ENCODE measurements around the gene METTL1. TPM values are rescaled to one million over a fixed set of nuclear protein-coding genes. Genes with fewer than 3 reads are reported as not detected.

The METTL1 gene
- total RNA-seq, 2 experiments from 2014 or later, result 30.0 to 32.0 TPM

DNA sequence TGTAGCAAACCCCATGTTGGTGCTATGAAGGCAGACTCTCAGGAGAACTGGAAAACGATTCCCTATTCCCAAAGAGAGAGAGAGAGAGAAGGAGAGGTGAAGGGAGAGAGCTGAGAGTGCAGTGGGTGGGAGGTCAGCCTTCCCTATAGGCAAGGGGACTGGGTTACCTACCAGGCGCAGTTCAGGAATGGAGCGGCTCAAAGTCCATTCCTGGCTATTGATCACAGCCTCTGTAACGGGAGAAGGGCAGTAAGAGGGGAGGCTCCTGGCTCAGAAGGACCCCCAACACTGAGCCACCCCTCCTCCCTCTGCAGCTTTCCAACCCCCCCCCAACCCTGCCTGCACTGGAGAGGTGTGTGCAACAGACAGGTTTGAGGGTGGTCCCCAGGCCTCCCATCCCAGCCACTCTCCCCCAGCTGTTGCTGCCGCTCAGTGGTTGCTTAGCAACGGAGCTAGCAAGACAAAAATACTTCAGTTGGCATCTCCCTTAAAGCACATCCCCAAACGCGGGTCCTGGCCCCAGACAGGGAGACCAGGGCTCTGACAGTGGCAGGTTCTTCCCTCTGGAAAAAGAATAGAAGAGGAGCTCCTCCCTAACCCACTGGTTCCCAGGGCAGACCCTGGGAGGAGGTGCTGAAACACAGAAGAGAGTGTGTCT is 36.6 kb downstream of the METTL1 start:
- ChIA-PET POLR2A (no interaction called here), CTCF (interaction anchor here (1.3 to 1.4 kb wide), 2 partner anchors 9 to 152 kb away, joined by 5 to 6 read pairs; no protein-coding TSS in a partner anchor)
- intact Hi-C loops (cut with micrococcal nuclease), result no loop called here
- no peak for DNase-seq
- Mint-ChIP-seq H3K4me3 (no peak overlapping the region), H3K27ac (no peak overlapping the region), H3K4me1 (ENCODE audit: low read depth) (peaks cover 23% of the 10 kb centered on the region), H3K36me3 (peaks cover 46% of the 10 kb centered on the region), H3K9me3 (no peaks in the 10 kb centered on the region), H3K27me3 (no peaks in the 10 kb centered on the region)

GRCh38 chr12:57734591-57734990 is 37.3 kb downstream of the METTL1 start:
- ChIA-PET CTCF (interaction anchor here (1.3 to 1.4 kb wide), 2 partner anchors 9 to 151 kb away, joined by 5 to 6 read pairs; no protein-coding TSS in a partner anchor), POLR2A (no interaction called here)
- intact Hi-C loops (cut with micrococcal nuclease), result no loop called here
- no peaks in the 10 kb centered on the region for H3K27me3 Mint-ChIP-seq
- H3K4me3 Mint-ChIP-seq, result no peak overlapping the region
- no peaks in the 10 kb centered on the region for H3K9me3 Mint-ChIP-seq
- peak overlapping the region; percentile 6 for H3K27ac Mint-ChIP-seq
- peaks cover 18% of the 10 kb centered on the region for H3K4me1 Mint-ChIP-seq (ENCODE audit: low read depth)
- peaks cover 49% of the 10 kb centered on the region for H3K36me3 Mint-ChIP-seq
- DNase-seq, result no peak

DNA sequence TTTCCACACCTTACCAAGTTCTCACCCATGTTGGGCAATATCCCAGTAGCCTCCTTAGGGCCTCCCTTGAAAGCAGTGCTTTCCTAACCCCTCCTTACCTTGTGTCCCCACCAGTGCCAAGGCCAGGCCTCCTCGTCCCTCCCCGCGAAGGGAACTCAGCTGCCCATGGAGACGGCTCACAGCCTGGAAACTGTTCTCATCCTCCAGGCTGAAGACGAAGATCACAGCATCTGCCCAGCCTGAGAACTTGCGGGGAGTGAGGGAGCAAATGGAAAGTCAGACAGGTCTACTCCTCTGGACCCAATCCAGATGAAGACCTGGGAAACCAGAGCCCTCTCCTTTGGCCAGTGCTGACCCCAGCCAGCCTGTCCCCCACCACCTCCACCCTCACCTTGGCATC is 38.0 kb downstream of the METTL1 start:
- no peak overlapping the region for H3K4me3 Mint-ChIP-seq
- H3K4me1 Mint-ChIP-seq (ENCODE audit: low read depth), result peaks cover 12% of the 10 kb centered on the region
- no peaks in the 10 kb centered on the region for H3K27me3 Mint-ChIP-seq
- H3K36me3 Mint-ChIP-seq, result peaks cover 47% of the 10 kb centered on the region
- CTCF ChIA-PET, result interaction anchor here (1.3 kb wide), 1 partner anchor 8 kb away, joined by 5 read pairs; no protein-coding TSS in a partner anchor
- H3K9me3 Mint-ChIP-seq, result no peaks in the 10 kb centered on the region
- no peak overlapping the region for H3K27ac Mint-ChIP-seq
- no peak for DNase-seq
- intact Hi-C loops (cut with micrococcal nuclease), result no loop called here
- POLR2A ChIA-PET, result no interaction called here

DNA sequence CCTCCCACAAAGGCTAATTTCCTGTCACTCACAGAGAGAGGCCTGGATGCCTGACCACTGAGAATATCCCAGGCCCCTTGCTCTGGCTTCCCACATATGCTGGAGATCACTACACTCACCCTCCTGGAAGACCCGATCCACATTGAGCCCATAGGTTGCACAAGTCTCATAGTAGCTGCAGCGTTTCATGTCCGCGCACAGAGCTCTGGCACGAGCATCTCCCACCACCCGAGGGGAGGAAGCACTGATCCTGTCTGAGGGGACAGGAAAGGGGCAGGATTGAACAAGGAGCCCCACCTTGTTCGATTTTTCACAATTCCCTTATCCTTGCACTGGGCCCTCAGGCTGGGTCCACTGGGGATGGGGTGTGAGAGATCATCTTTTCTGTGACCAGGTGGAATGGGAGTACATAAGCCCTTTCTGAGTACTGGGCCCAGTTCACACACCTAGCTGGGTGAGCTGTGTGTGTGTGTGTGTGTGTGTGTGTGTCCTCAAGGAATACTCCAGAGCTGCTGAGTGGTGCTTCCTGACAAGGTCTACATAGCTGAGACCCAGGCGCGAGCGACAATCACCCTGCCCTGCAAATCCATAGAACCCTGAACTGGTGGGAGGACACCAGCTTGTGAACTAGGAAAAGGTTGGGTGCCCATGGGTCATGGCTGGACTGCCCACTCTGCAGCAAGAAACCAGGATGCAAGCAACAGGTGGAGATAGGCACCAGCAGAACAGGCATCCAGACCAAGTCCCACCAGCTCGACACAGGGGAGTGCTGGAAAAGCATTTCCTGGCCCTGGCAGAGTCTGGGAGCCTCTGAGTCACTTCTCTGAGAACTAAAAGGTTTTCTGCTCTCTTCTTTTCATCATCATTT is 38.9 kb downstream of the METTL1 start:
- Mint-ChIP-seq H3K27ac (peak overlapping the region; percentile 30), H3K36me3 (peaks cover 52% of the 10 kb centered on the region), H3K27me3 (no peaks in the 10 kb centered on the region), H3K9me3 (no peaks in the 10 kb centered on the region), H3K4me1 (ENCODE audit: low read depth) (peaks cover 10% of the 10 kb centered on the region), H3K4me3 (no peak overlapping the region)
- intact Hi-C loops (cut with micrococcal nuclease), result no loop called here
- no peak for DNase-seq
- ChIA-PET POLR2A (no interaction called here), CTCF (interaction anchor here (0.9 kb wide), 1 partner anchor 50 kb away, joined by 3 read pairs; the partner anchor contains the start of gene TSFM)

GRCh38 chr12:57732270-57732669 is 39.6 kb downstream of the METTL1 start:
- no peak overlapping the region for H3K27ac Mint-ChIP-seq
- POLR2A ChIA-PET, result no interaction called here
- H3K27me3 Mint-ChIP-seq, result no peaks in the 10 kb centered on the region
- peaks cover 58% of the 10 kb centered on the region for H3K36me3 Mint-ChIP-seq
- CTCF ChIA-PET, result interaction anchor here (0.9 kb wide), 1 partner anchor 51 kb away, joined by 3 read pairs; the partner anchor contains the start of gene TSFM
- H3K4me1 Mint-ChIP-seq (ENCODE audit: low read depth), result peaks cover 10% of the 10 kb centered on the region
- intact Hi-C loops (cut with micrococcal nuclease), result no loop called here
- H3K9me3 Mint-ChIP-seq, result no peaks in the 10 kb centered on the region
- no peak overlapping the region for H3K4me3 Mint-ChIP-seq
- no peak for DNase-seq

DNA sequence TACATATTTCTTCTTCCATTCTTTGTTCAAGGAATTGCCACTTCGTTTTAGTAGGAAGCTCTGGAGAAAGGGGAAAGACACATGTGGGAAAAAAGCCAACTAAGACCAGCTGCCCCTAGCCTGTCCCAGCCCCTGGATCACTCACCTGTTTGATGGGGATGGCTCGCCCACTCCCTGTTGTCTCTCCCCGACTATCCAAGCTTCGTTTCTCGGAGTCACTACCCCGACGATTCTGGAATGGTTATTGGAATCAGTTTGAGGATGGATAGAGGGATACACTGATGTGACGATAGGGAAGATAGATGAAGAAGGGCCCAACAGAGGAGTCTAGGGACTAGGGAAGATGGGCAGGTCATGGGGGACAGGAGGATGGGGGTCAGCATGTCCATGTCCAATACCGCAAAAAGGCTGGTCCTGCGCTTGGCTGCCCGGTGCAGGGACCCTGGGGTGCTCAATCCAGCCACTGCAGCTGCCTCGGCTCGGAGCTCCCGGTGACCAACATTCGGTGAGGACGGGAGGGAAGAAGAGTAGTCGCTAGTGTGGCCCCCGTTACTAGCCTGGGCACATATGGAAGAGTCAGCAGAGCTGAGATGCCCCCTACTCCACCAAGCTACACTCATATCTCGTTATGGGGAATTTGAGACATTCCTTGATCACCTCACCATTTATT is 40.4 kb downstream of the METTL1 start:
- no peak overlapping the region for H3K27ac Mint-ChIP-seq
- H3K4me1 Mint-ChIP-seq (ENCODE audit: low read depth), result peaks cover 6% of the 10 kb centered on the region
- CTCF ChIA-PET, result no interaction called here
- POLR2A ChIA-PET, result no interaction called here
- H3K9me3 Mint-ChIP-seq, result no peaks in the 10 kb centered on the region
- no peaks in the 10 kb centered on the region for H3K27me3 Mint-ChIP-seq
- intact Hi-C loops (cut with micrococcal nuclease), result no loop called here
- DNase-seq, result no peak
- no peak overlapping the region for H3K4me3 Mint-ChIP-seq
- peaks cover 54% of the 10 kb centered on the region for H3K36me3 Mint-ChIP-seq

GRCh38 chr12:57730336-57731067 is 41.4 kb downstream of the METTL1 start:
- Mint-ChIP-seq H3K27ac (no peak overlapping the region), H3K4me3 (no peak overlapping the region), H3K4me1 (ENCODE audit: low read depth) (peaks cover 3% of the 10 kb centered on the region), H3K36me3 (peaks cover 58% of the 10 kb centered on the region), H3K9me3 (no peaks in the 10 kb centered on the region), H3K27me3 (no peaks in the 10 kb centered on the region)
- DNase-seq, result no peak
- intact Hi-C loops (cut with micrococcal nuclease), result no loop called here
- CTCF ChIA-PET, result no interaction called here
- POLR2A ChIA-PET, result no interaction called here

GRCh38 chr12:57729321-57729844 is 42.5 kb downstream of the METTL1 start:
- CTCF ChIA-PET, result no interaction called here
- Mint-ChIP-seq H3K4me1 (ENCODE audit: low read depth) (no peaks in the 10 kb centered on the region), H3K9me3 (no peaks in the 10 kb centered on the region), H3K27ac (no peak overlapping the region), H3K27me3 (no peaks in the 10 kb centered on the region), H3K4me3 (no peak overlapping the region), H3K36me3 (peaks cover 55% of the 10 kb centered on the region)
- POLR2A ChIA-PET, result interaction anchor here (0.6 kb wide), 1 partner anchor 15 kb away, joined by 7 read pairs; no protein-coding TSS in a partner anchor
- intact Hi-C loops (cut with micrococcal nuclease), result no loop called here
- no peak for DNase-seq

- no peak for DNase-seq
- intact Hi-C loops (cut with micrococcal nuclease), result no loop called here
- H3K27me3 Mint-ChIP-seq, result no peaks in the 10 kb centered on the region
- no peak overlapping the region for H3K4me3 Mint-ChIP-seq
- H3K36me3 Mint-ChIP-seq, result peaks cover 49% of the 10 kb centered on the region
- CTCF ChIA-PET, result no interaction called here
- H3K4me1 Mint-ChIP-seq (ENCODE audit: low read depth), result no peaks in the 10 kb centered on the region
- no peaks in the 10 kb centered on the region for H3K9me3 Mint-ChIP-seq
- POLR2A ChIA-PET, result no interaction called here
- no peak overlapping the region for H3K27ac Mint-ChIP-seq
Measured at GRCh38 chr12:57727758-57728395, 44.0 kb downstream of the METTL1 start.

DNA sequence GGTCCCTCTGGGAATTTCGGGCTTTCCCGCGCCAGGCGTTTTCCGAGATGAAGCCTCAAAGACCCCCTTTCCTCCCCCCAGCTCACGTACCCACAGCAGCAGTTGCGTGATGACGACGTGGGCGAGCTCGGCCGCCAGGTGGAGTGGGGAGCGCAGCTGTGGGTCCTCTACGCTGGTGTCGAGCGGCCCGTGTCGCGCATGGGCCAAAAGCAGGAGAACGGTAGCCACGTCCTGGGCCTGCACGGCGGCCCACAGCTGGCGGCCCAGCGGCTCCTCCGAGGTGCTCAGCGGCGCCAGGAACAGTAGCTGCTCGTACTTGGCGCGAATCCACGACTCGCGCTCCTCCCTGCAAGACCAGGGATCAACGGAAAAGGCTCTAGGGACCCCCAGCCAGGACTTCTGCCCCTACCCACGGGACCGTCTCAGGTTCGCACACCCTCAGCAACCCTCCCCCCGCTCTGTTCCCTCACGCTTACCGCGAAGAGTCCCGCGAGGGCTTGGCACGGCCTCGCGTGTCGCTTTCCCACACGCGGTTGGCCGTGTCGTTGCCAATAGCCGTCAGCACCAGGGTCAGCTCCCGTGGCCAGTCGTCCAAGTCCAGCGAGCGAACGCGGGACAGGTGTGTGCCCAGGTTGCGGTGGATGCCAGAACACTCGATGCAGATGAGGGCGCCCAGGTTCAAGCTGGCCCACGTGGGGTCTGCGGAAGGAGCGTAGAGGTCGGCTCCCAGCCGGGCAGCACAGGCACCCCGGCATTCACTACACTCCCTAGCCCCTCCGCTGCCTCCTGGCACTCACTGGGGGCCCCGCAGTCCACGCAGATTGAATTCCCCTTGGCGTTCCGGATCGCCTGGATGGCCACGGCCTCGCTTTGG is 44.8 kb downstream of the METTL1 start:
- H3K27me3 Mint-ChIP-seq, result no peaks in the 10 kb centered on the region
- no peak for DNase-seq
- ChIA-PET POLR2A (no interaction called here), CTCF (interaction anchor here (2.1 kb wide), 1 partner anchor 7 kb away, joined by 5 read pairs; no protein-coding TSS in a partner anchor)
- H3K4me1 Mint-ChIP-seq (ENCODE audit: low read depth), result no peaks in the 10 kb centered on the region
- peaks cover 41% of the 10 kb centered on the region for H3K36me3 Mint-ChIP-seq
- intact Hi-C loops (cut with micrococcal nuclease), result no loop called here
- no peak overlapping the region for H3K27ac Mint-ChIP-seq
- H3K9me3 Mint-ChIP-seq, result no peaks in the 10 kb centered on the region
- no peak overlapping the region for H3K4me3 Mint-ChIP-seq
